GM06990 (cell line): Measurements from ENCODE around the gene NUTM2A.
"Not testable (repeated sequence)": the region's sequence is repeated elsewhere in the genome, so short reads cannot be mapped to it uniquely, and the experiment has no call there.

Experiments
- DNase-seq: peaks from one replicate; pipeline ENCODE4 v3.0.0-alpha.2; 2011; ENCODE audit not compliant: insufficient read length; ENCODE audit errors: extremely low read depth
- H3K27me3 ChIP-seq: replicated peaks from 2 replicates; pipeline ENCODE4 v1.6.0; 2011; ENCODE audit warnings: low read length; ENCODE audit not compliant: control insufficient read depth, insufficient read depth
- H3K36me3 ChIP-seq: 2 replicates; pipeline ENCODE4 v1.5.1; 2011; ENCODE audit warnings: low read length; ENCODE audit not compliant: control insufficient read depth, insufficient read depth
- H3K4me3 ChIP-seq: replicated peaks from 2 replicates; pipeline ENCODE4 v1.5.1; 2011; ENCODE audit warnings: low read depth, mild to moderate bottlenecking, control low read depth, low read length

NUTM2A gene

DNA sequence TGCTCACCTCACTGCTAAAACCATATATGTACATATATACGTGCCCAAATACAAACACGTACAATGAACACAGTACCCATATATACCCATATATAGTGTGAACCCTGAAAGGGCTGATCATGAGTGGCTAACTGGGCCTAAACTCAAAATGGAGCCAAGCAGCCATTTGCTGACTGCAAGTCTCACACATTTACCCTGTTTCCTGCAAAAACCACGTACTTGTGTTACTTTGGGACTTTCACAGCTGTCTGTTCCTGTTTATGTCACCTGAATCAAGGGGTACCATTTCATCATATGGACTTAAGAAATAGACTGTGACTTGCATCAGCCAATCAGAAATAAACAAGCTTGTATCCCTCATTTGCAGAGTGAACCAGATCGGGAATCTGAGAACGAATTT is 5.9 kb upstream of the NUTM2A start:
- not testable (repeated sequence) for H3K36me3 ChIP-seq, H3K4me3 ChIP-seq, DNase-seq, H3K27me3 ChIP-seq

- not testable (repeated sequence) for H3K36me3 ChIP-seq, DNase-seq, H3K27me3 ChIP-seq, H3K4me3 ChIP-seq
Observed at GRCh38 chr10:87222789-87223188, 2.5 kb upstream of the NUTM2A start.

DNA sequence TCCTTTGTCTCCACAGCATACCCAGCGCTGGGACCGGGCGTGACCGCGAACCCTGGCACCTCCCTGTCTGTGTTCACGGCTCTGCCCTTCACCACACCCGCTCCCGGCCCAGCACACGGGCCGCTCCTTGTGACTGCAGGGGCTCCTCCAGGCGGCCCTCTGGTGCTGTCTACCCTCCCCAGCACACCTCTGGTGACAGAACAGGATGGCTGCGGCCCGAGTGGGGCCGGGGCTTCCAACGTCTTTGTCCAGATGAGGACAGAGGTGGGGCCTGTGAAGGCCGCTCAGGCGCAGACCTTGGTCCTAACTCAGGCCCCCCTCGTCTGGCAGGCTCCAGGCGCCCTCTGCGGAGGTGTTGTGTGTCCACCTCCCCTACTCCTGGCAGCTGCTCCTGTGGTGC is 3.0 kb downstream of the NUTM2A start:
- not testable (repeated sequence) for DNase-seq, H3K36me3 ChIP-seq, H3K4me3 ChIP-seq, H3K27me3 ChIP-seq

- H3K36me3 ChIP-seq, H3K4me3 ChIP-seq, DNase-seq, H3K27me3 ChIP-seq: not testable (repeated sequence)
Observed at GRCh38 chr10:87229211-87229610, 4.0 kb downstream of the NUTM2A start.

DNA sequence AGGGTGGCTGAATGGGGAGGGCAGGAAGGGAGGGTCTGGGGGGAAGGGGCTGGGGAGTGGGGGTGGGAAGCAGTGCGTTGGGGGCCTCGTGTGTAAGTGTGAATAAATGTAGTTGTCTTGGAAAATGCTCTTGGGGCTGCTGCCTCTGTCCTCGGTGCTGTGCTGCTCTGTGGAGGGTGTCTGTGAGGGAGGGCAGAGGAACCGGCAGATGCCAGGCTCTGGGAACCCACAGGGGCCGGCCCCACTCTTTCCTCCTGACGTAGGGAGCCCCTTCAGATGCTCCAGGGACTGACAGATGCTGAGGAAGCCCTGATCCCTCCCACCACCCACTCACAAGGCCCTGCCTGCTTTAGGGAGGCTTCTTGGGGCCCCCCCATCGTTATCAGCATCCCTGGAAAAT is 9.6 kb downstream of the NUTM2A start:
- H3K27me3 ChIP-seq, H3K4me3 ChIP-seq, H3K36me3 ChIP-seq, DNase-seq: not testable (repeated sequence)

DNA sequence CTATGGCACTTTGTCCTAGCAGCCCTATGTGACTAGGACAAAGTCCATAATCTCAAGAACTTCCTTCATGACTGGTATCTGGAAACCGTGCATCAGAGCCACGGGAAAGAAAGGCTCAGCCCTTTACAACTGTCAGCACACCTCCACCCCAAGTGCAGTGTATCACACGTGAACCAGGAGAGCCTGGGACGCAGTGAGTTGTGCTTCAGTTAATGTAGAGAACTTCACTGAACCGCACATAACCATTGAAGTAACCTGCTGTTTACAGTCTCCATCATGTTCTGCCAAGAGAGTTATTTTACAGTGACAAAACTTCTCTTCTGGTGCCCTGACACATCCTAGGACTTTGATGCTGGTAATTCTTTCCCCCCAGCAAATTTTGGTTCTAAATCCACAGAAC is 12.0 kb downstream of the NUTM2A start:
- not testable (repeated sequence) for DNase-seq, H3K27me3 ChIP-seq, H3K4me3 ChIP-seq, H3K36me3 ChIP-seq

DNA sequence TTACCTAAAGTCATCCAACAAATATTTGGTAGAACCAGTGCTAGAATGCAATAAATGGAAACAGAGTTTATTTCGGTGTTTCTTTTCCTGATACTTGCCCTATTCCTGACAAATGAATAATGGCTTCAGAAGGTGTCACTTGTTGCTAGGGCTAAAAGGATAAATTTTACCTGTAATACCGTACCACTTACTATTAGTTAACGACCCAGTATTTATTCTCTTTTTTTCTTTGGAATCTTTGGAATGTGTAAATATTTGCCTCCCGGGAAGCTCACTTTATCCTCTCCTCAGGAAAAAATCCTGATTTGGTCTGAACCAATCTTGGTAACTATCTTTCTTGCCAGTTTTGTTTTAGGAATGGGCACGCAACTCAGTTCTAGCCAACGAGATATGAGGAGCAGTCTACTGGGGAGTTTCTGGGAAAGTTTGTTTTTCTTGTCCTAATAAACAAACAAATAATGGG is 14.1 kb downstream of the NUTM2A start:
- not testable (repeated sequence) for H3K36me3 ChIP-seq, H3K27me3 ChIP-seq, H3K4me3 ChIP-seq, DNase-seq

GRCh38 chr10:87242192-87242591 is 16.9 kb downstream of the NUTM2A start:
- H3K36me3 ChIP-seq, H3K4me3 ChIP-seq, DNase-seq, H3K27me3 ChIP-seq: not testable (repeated sequence)

DNA sequence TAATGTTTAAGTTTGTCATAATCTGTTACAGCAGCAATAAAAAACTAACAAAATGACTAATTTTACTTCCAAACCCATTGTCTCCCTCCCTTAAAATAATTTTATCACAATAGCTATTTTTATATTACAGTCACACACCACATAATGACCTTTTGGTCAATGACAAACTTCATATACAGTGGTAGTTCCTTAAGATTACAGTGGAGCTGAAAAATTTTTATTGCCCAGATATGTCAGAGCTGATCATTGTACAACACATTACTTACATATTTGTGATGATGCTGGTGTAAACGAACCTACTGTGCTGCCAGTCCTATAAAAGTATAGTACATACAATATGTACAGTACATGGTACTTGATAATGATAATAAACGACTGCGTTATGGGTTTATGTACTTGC is 22.1 kb downstream of the NUTM2A start:
- not testable (repeated sequence) for H3K27me3 ChIP-seq, DNase-seq, H3K4me3 ChIP-seq, H3K36me3 ChIP-seq

GRCh38 chr10:87248818-87249353 is 23.6 kb downstream of the NUTM2A start:
- H3K27me3 ChIP-seq, H3K4me3 ChIP-seq, H3K36me3 ChIP-seq, DNase-seq: not testable (repeated sequence)

DNA sequence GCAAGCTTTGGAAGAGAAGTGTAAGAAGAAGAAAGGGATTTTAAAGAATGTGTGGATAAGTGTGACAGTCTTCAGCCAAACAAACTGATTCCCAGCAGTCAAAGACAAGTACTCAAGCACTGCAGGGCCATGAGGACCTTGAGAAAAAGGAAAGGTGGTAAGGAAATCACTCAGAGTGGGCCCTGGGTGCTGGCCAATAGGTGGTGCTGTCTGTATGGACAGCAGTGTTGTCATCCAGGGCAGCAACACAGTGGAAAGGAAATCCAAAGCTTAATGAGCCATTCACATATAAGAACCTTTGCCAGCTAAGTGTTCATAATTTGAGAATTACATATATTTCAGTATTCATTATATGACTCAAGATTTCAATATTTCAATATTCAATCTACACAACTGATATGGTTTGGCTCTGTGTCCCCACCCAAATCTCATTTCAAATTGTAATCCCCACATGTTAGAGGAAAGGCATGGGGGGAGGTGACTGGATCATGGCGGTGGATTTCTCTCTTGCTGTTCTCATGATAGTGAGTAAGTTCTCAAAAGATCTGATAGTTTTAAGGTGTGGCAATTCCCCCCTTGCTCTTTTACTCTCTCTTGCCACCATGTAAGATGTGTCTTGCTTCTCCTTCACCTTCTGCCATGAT is 55.6 kb downstream of the NUTM2A start:
- not testable (repeated sequence) for H3K36me3 ChIP-seq, H3K27me3 ChIP-seq, H3K4me3 ChIP-seq, DNase-seq
